OCI-LY1 (cell line): ENCODE data around the gene CACNG7.

Experiments used
- H2AFZ ChIP-seq: fragments of 200-600 bp; sonication (generic), shearing (Covaris generic); 2 replicates; pipeline ENCODE4 v1.6.0; 2014; ENCODE audit warnings: antibody characterized with exemption, mild to moderate bottlenecking, low read length
- H3F3A ChIP-seq: fragments of 200-600 bp; sonication (generic), shearing (Covaris generic); 2 replicates; pipeline ENCODE4 v1.6.0; 2014; ENCODE audit warnings: mild to moderate bottlenecking, antibody characterized with exemption, low read length, moderate library complexity; ENCODE audit not compliant: insufficient read depth
- H3K27ac ChIP-seq: fragments of 200-600 bp; sonication (generic); 2 replicates; pipeline ENCODE4 v1.5.1; 2014; ENCODE audit warnings: low read length, mixed run types, mild to moderate bottlenecking, low read depth; ENCODE audit not compliant: poor library complexity, severe bottlenecking
- H3K27me3 ChIP-seq: fragments of 200-600 bp; sonication (generic); 2 replicates; pipeline ENCODE4 v1.6.0; 2014; ENCODE audit warnings: antibody characterized with exemption, mild to moderate bottlenecking, low read length, moderate library complexity; ENCODE audit not compliant: insufficient read depth
- H3K36me3 ChIP-seq: fragments of 200-600 bp; sonication (generic); 2 replicates; pipeline ENCODE4 v1.6.1; 2014; ENCODE audit warnings: mild to moderate bottlenecking, antibody characterized with exemption, low read length, moderate library complexity, mixed read lengths; ENCODE audit not compliant: insufficient read depth
- H3K4me1 ChIP-seq: fragments of 200-600 bp; sonication (generic); 2 replicates; pipeline ENCODE4 v1.5.1; 2014; ENCODE audit warnings: mild to moderate bottlenecking, low read length, moderate library complexity; ENCODE audit not compliant: insufficient read depth, severe bottlenecking
- H3K4me2 ChIP-seq: fragments of 200-600 bp; sonication (generic), shearing (Covaris generic); 2 replicates; pipeline ENCODE4 v1.6.1; 2014; ENCODE audit warnings: low read length
- H3K4me3 ChIP-seq: fragments of 200-600 bp; sonication (generic); 2 replicates; pipeline ENCODE4 v1.5.1; 2014; ENCODE audit warnings: low read length, low read depth, mild to moderate bottlenecking, mixed read lengths; ENCODE audit not compliant: poor library complexity, severe bottlenecking
- H3K79me2 ChIP-seq: fragments of 200-600 bp; shearing (Covaris generic); 2 replicates; pipeline ENCODE4 v1.6.1; 2016; ENCODE audit warnings: mixed run types, low read length, mixed read lengths; ENCODE audit not compliant: insufficient read depth
- H3K9ac ChIP-seq: fragments of 200-600 bp; sonication (generic), shearing (Covaris generic); 2 replicates; pipeline ENCODE4 v1.6.1; 2014; ENCODE audit warnings: mild to moderate bottlenecking, low read length, mixed read lengths
- H3K9me2 ChIP-seq: fragments of 200-600 bp; sonication (generic), shearing (Covaris generic); 2 replicates; pipeline ENCODE4 v1.6.1; 2014; ENCODE audit warnings: low read depth, mild to moderate bottlenecking, low read length, mixed read lengths
- H3K9me3 ChIP-seq: fragments of 200-600 bp; shearing (Covaris generic); 2 replicates; pipeline ENCODE4 v1.6.1; 2014; ENCODE audit warnings: low read length, mixed read lengths
- H4K20me1 ChIP-seq: fragments of 200-600 bp; sonication (generic), shearing (Covaris generic); 2 replicates; pipeline ENCODE4 v1.6.0; 2016; ENCODE audit warnings: mild to moderate bottlenecking, low read length; ENCODE audit not compliant: insufficient read depth
- CTCF ChIP-seq: fragments of 200-600 bp; sonication (generic), shearing (Covaris generic); IDR thresholded peaks from 2 replicates; pipeline ENCODE4 v1.5.1; 2017; ENCODE audit warnings: mild to moderate bottlenecking, antibody characterized with exemption, low read length, moderate library complexity, mixed read lengths
- EZH2 ChIP-seq: fragments of 200-600 bp; sonication (generic), shearing (Covaris generic); IDR thresholded peaks from 2 replicates; pipeline ENCODE4 v1.8.0; 2017; ENCODE audit warnings: borderline replicate concordance, mixed run types, mild to moderate bottlenecking, antibody characterized with exemption, low read length, moderate library complexity, mixed read lengths

Gene CACNG7

GRCh38 chr19:53981376-53981951, 72.4 kb downstream of the CACNG7 start:
- Histone ChIP-seq H3K9ac (no peak overlapping the region), H3K4me1 (no peaks in the 10 kb centered on the region), H3K9me3 (no peaks in the 10 kb centered on the region)

GRCh38 chr19:53982001-53982451, 72.9 kb downstream of the CACNG7 start:
- Histone ChIP-seq H3K4me1 (no peaks in the 10 kb centered on the region), H3K9me3 (no peaks in the 10 kb centered on the region), H4K20me1 (no peaks in the 10 kb centered on the region), H3K27me3 (no peaks in the 10 kb centered on the region), H3K9ac (no peak overlapping the region), H3K9me2 (no peaks in the 10 kb centered on the region), H3F3A (no peaks in the 10 kb centered on the region), H3K4me3 (no peak overlapping the region), H3K27ac (no peak overlapping the region), H3K36me3 (no peaks in the 10 kb centered on the region), H3K4me2 (no peak overlapping the region), H2AFZ (no peak overlapping the region), H3K79me2 (no peaks in the 10 kb centered on the region)
- TF ChIP-seq CTCF (no peak), EZH2 (no peak)

More at GRCh38 chr19:53981376-53981951, 72.4 kb downstream of the CACNG7 start:
- Histone ChIP-seq H3K27ac (no peak overlapping the region), H2AFZ (no peak overlapping the region), H3F3A (no peaks in the 10 kb centered on the region), H3K9me2 (no peaks in the 10 kb centered on the region), H3K4me3 (no peak overlapping the region), H3K79me2 (no peaks in the 10 kb centered on the region), H3K4me2 (no peak overlapping the region), H3K36me3 (no peaks in the 10 kb centered on the region), H3K27me3 (no peaks in the 10 kb centered on the region), H4K20me1 (no peaks in the 10 kb centered on the region)
- TF ChIP-seq EZH2 (no peak), CTCF (no peak)

- no peaks in the 10 kb centered on the region for H3K27me3 ChIP-seq
- H3F3A ChIP-seq: no peaks in the 10 kb centered on the region
- TF ChIP-seq CTCF (no peak), EZH2 (no peak)
- H3K4me2 ChIP-seq: no peak overlapping the region
- H3K9me3 ChIP-seq: no peaks in the 10 kb centered on the region
- H4K20me1 ChIP-seq: no peaks in the 10 kb centered on the region
- H2AFZ ChIP-seq: no peak overlapping the region
- no peaks in the 10 kb centered on the region for H3K79me2 ChIP-seq
- H3K9me2 ChIP-seq: no peaks in the 10 kb centered on the region
- H3K9ac ChIP-seq: no peak overlapping the region
- H3K27ac ChIP-seq: no peak overlapping the region
- H3K4me3 ChIP-seq: no peak overlapping the region
- no peaks in the 10 kb centered on the region for H3K4me1 ChIP-seq
- H3K36me3 ChIP-seq: no peaks in the 10 kb centered on the region
Observed at GRCh38 chr19:53982611-53983010, 73.5 kb downstream of the CACNG7 start.
